Hair follicle dermal papilla cell (primary cell): ENCODE measurements around the gene LCN15. TPM values are rescaled to one million over a fixed set of nuclear protein-coding genes. Genes with fewer than 3 reads are reported as not detected.

Experiments
- small RNA-seq: library from RNA; depleted of rRNA; stranded (forward); fragments of <200 nt; gene quantifications from one replicate; pipeline ENCODE3, GENCODE V24; 2012
- total RNA-seq: library from RNA; depleted of rRNA; stranded (reverse); fragments of >200 nt; gene quantifications from 2 replicates; pipeline ENCODE4 v1.2.3, GENCODE V29; 2012

LCN15 gene
- total RNA-seq, result not detected in 2 replicates

DNA sequence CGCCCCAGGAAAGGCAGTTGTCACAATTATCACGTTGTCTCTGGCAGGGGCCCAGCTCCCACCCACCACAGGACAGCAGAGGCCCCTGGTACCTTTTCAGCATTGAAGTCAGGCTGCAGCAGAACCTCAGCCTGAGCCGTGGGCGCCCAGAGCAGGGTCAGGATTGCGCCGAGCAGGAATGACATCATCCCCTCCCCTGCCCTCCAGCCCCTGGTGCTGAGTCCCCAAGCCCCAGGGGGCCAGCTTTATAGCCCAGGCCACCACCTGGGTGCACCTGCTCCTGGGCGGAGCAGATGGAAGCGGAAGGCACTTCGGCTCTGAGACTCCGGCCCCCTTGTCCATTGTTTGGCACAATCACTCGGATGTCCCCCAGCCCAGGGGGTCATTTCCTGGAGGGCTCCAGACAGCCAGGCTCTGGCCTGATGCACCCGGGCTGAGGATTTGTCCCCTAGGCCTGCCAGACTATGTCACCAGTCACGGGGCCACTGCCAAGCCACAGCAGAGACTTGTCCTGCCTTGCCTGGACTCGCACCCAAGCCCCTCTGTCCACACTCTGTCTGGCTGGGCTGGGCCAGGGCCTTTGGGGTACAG lies at the start of gene LCN15:
Gene LCN15 (minus strand): TSS at position 218 of the 591 bp plus-strand sequence. CDS start 30 bp downstream, at position 188.

GRCh38 chr9:136807281-136808074 lies 43.2 kb upstream of the LCN15 start, which contains the start of gene RABL6:
Gene RABL6 (plus strand): TSS chr9:136807948. CDS start chr9:136808197, 249 bp downstream.

DNA sequence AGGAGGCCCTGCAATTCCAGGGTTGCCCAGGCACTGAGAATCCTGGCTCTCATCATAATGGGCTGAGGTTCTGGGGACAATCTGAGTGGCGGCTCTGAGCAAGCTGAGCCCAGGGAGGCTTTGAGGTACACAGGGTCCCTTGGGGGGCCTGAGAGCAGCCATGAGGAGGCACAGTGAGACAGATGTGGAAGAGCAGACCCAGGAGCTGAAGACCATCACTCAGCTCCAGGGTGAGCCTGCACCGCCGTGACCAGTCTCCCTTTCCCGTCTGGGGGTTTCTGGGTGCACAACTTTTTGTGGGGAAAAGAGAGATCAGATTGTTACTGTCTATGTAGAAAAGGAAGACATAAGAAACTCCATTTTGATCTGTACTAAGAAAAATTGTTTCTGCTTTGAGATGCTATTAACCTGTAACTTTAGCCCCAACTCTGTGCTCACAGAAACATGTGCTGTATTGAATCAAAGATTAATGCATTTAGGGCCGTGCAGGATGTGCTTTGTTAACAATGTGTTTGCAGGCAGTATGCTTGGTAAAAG lies 32.0 kb upstream of the LCN15 start, which contains the start of gene CCDC183:
Gene CCDC183 (plus strand): TSS at position 101 of the 537 bp plus-strand sequence. CDS start 60 bp downstream, at position 161.

DNA sequence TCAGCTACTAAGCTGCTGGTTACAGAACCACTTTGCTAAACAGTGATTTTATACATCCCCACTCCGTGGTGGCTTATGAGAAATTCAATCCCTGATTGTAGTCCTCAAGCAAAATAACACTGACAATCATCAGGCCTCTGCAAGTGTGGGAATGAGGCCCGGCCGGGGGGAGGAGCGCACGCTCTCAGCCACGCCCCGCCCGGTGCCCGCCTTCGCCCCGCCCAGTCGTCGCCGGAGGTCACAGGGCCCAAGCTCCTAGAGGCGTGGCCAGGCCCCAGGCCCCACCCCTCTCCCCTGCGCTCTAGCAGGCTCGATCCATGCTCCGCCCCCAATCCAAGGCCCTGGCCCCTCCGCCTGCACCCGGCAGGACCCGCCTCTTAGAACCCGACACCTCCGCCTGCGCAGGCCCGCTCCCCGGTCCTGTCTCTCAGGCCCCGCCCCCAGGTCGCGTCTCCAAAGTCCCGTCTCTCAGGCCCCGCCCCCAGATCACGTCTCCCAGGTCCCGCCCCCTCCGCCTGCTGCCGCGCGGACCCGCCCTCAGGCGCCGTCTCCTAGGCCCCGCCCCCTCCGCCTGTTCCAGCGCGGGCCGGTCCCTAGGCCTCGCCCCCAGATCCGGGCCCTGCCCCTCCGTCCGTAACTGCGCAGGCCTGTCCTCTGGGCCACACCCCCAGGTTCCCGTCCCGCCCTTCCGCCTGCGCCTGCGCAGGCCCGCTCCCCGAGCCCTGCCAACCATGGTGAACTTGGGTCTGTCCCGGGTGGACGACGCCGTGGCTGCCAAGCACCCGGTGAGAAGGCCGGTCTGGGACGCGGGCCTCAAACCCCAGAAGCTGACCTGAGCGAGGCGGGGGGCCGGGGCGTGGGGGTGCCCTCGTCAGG lies 26.6 kb upstream of the LCN15 start, which contains the start of gene TMEM141:
Gene TMEM141 (plus strand): TSS at position 705 of the 876 bp plus-strand sequence. CDS start 27 bp downstream, at position 732.

GRCh38 chr9:136748201-136748600 lies 16.1 kb downstream of the LCN15 start, which contains the start of gene LCN6:
Gene LCN6 (minus strand): TSS chr9:136748525. CDS start chr9:136748483, 42 bp downstream.

DNA sequence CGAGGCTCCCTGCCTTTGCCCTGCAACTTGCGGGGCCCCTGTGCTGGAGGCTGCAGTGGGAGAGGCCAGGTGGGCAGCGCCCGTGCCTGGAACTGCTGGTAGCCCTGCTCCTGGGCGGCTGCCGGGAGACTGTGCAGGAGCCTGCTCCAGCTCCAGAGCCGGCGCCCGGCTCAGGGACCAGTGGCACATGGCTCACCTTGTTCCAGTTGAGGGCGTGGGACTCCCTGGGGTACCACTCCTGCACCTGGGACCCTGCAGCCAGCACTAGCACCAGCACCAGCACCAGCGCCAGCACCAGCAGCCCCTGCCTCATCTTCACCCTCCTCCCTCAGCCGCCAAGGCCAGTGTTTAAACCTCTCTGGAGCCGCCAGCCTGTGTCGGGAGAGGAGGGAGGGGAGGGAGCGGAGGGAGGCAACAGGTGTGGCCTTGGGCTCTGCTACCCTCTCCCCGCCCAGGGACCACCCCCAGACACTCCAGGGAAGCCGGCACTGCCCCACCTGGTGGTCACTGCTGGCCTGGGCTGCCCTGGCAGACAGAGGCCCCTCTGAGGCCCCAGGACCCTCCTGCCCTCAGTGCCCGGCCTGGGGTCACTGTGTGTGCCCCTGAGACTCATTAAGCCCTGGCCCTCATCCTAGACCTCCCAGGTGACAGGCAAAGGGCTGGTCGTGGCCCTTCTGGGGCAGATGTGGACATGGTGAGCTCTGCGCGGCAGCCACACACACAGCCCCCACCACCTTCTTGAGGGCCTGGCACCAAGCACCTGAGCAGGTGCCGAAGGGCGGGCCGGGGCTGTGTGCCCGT lies 21.5 kb downstream of the LCN15 start, which contains the start of gene LCN10:
Gene LCN10 (minus strand): TSS at position 350 of the 801 bp plus-strand sequence. CDS start 37 bp downstream, at position 313.

GRCh38 chr9:136711751-136712689 lies 52.3 kb downstream of the LCN15 start, which contains the start of gene DIPK1B:
Gene DIPK1B (plus strand): TSS chr9:136712572. CDS start chr9:136712666, 94 bp downstream.

Small RNA genes within 50 kb of the gene (small RNA-seq; reads per million reads assigned to genes)
- gene AL355987.2 (not detected), gene ATP6V1G1P3 (not detected), gene MIR6722 (not detected)

Other genes with a start within 250 kb of the LCN15 start
- gene NOTCH1, start 218.5 kb downstream of the LCN15 start, total RNA-seq, result 8.4 and 15.1 TPM in 2 replicates
- gene EGFL7, start 101.6 kb downstream of the LCN15 start, total RNA-seq, result 4.5 and 8.1 TPM in 2 replicates
- gene AGPAT2, start 77.1 kb downstream of the LCN15 start, total RNA-seq, result 36.0 and 37.6 TPM in 2 replicates
- 0.12 TPM in 1 of 2 replicates, not detected in the other for gene DIPK1B, start 51.9 kb downstream of the LCN15 start, total RNA-seq
- not detected in 2 replicates for gene LCN10, start 21.6 kb downstream of the LCN15 start, total RNA-seq
- not detected in 2 replicates for gene LCN6, start 16.0 kb downstream of the LCN15 start, total RNA-seq
- gene LCN8, start 6.3 kb downstream of the LCN15 start, total RNA-seq, result not detected in 2 replicates
- 28.6 and 32.7 TPM in 2 replicates for gene TMEM141, start 26.8 kb upstream of the LCN15 start, total RNA-seq
- gene CCDC183, start 31.8 kb upstream of the LCN15 start, total RNA-seq, result 0.16 and 0.73 TPM in 2 replicates
- 83.5 and 85.7 TPM in 2 replicates for gene RABL6, start 43.4 kb upstream of the LCN15 start, total RNA-seq
- gene AJM1, start 78.0 kb upstream of the LCN15 start, total RNA-seq, result 0.85 and 0.97 TPM in 2 replicates
- 49.8 and 55.1 TPM in 2 replicates for gene PHPT1, start 84.9 kb upstream of the LCN15 start, total RNA-seq
- gene MAMDC4, start 87.8 kb upstream of the LCN15 start, total RNA-seq, result 1.1 and 1.9 TPM in 2 replicates
- gene EDF1, start 101.8 kb upstream of the LCN15 start, total RNA-seq, result 119 and 175 TPM in 2 replicates
- gene TRAF2, start 122.0 kb upstream of the LCN15 start, total RNA-seq, result 6.6 and 6.8 TPM in 2 replicates
- gene FBXW5, start 180.2 kb upstream of the LCN15 start, total RNA-seq, result 133 and 152 TPM in 2 replicates
- gene C8G, start 180.7 kb upstream of the LCN15 start, total RNA-seq, result 1.1 TPM in 1 of 2 replicates, not detected in the other
- gene LCN12, start 187.8 kb upstream of the LCN15 start, total RNA-seq, result 0.24 TPM in 1 of 2 replicates, not detected in the other
- gene PTGDS, start 213.0 kb upstream of the LCN15 start, total RNA-seq, result 16.9 and 20.2 TPM in 2 replicates
- gene LCNL1, start 218.5 kb upstream of the LCN15 start, total RNA-seq, result 2.4 and 3.5 TPM in 2 replicates
- 7.3 and 8.5 TPM in 2 replicates for gene PAXX, start 227.9 kb upstream of the LCN15 start, total RNA-seq
- gene CLIC3, start 232.1 kb upstream of the LCN15 start, total RNA-seq, result 0.32 and 2.4 TPM in 2 replicates